NCI-H345 treated with DMSO at 0.1 percent for 48 hours (cell line): ENCODE results near the gene BRINP2.
A peak's percentile ranks its signal among the peaks of the same experiment; 100 is the strongest.

Source experiments
- DNase-seq: peaks from one replicate; lab custom pipeline; 2025; ENCODE audit not compliant: unreplicated experiment; lab: John Stamatoyannopoulos, UW

Gene BRINP2

GRCh38 chr1:177164380-177165068 is 6.2 kb upstream of the BRINP2 start, which contains the start of gene ASTN1:
TSS of gene ASTN1 (minus strand) at chr1:177164712. CDS start at chr1:177164676, 36 bp downstream.
- DNase-seq, result no peak

- no peak for DNase-seq
Observed at GRCh38 chr1:177165069-177165439, 5.7 kb upstream of the BRINP2 start.

GRCh38 chr1:177171536-177172123 is 872 bp downstream of the BRINP2 start:
- no peak for DNase-seq

- no peak for DNase-seq
Observed at GRCh38 chr1:177172272-177172671, 1.5 kb downstream of the BRINP2 start.

- no peak for DNase-seq
Observed at GRCh38 chr1:177172866-177173265, 2.1 kb downstream of the BRINP2 start.

- no peak for DNase-seq
Observed at GRCh38 chr1:177173976-177174375, 3.2 kb downstream of the BRINP2 start.

GRCh38 chr1:177174921-177175634 is 4.3 kb downstream of the BRINP2 start:
- DNase-seq, result no peak

GRCh38 chr1:177181280-177181630 is 10.5 kb downstream of the BRINP2 start:
- no peak for DNase-seq

- DNase-seq, result peak; percentile 65
Observed at GRCh38 chr1:177181631-177182291, 11.0 kb downstream of the BRINP2 start.

- no peak for DNase-seq
Observed at GRCh38 chr1:177183836-177184235, 13.1 kb downstream of the BRINP2 start.

- no peak for DNase-seq
Observed at GRCh38 chr1:177185209-177185608, 14.5 kb downstream of the BRINP2 start.

- DNase-seq, result no peak
Observed at GRCh38 chr1:177186639-177187038, 15.9 kb downstream of the BRINP2 start.

GRCh38 chr1:177190308-177190970 is 19.7 kb downstream of the BRINP2 start:
- DNase-seq, result no peak

GRCh38 chr1:177198243-177198642 is 27.5 kb downstream of the BRINP2 start:
- no peak for DNase-seq

- no peak for DNase-seq
Observed at GRCh38 chr1:177200290-177200689, 29.5 kb downstream of the BRINP2 start.

- no peak for DNase-seq
Observed at GRCh38 chr1:177206831-177207355, 36.1 kb downstream of the BRINP2 start.

GRCh38 chr1:177208920-177209319 is 38.2 kb downstream of the BRINP2 start:
- DNase-seq, result no peak

GRCh38 chr1:177209357-177209756 is 38.6 kb downstream of the BRINP2 start:
- peak; percentile 94 for DNase-seq

GRCh38 chr1:177210071-177210470 is 39.3 kb downstream of the BRINP2 start:
- DNase-seq, result no peak

- no peak for DNase-seq
Observed at GRCh38 chr1:177211231-177211630, 40.5 kb downstream of the BRINP2 start.
